Activated B cell treated with CpG ODN at 0.5 μM for 24 hours (primary cell): ENCODE data around the gene COL25A1. TPM values are rescaled to one million over a fixed set of nuclear protein-coding genes. Genes with fewer than 3 reads are reported as not detected.

Experiments
- ATAC-seq: fragments of 200-7000 bp; cut with Tn5 transposase; one replicate; pipeline ENCODE4 v1.10.0; 2021; ENCODE audit warnings: low read depth, mild to moderate bottlenecking, moderate library complexity
- CTCF ChIA-PET: fragments of 350-600 bp; sonication (Branson Sonifier 250); formaldehyde crosslinking; loops from one replicate; lab custom pipeline; 2021; ENCODE audit warnings: antibody characterized with exemption; lab: Charles Lee
- POLR2A ChIA-PET: fragments of 350-600 bp; sonication (Branson Sonifier 250); formaldehyde crosslinking; loops from one replicate; lab custom pipeline; 2021; ENCODE audit warnings: antibody characterized with exemption; lab: Charles Lee
- DNase-seq: peaks from one replicate; pipeline ENCODE4 v3.0.0; 2022
- H3K27ac Mint-ChIP-seq: one replicate; pipeline ENCODE4 v1.8.0; 2020; ENCODE audit warnings: mixed read lengths
- H3K27me3 Mint-ChIP-seq: one replicate; pipeline ENCODE4 v1.8.0; 2021; ENCODE audit warnings: mixed read lengths
- H3K36me3 Mint-ChIP-seq: one replicate; pipeline ENCODE4 v1.8.0; 2021; ENCODE audit warnings: low read depth, mixed read lengths
- H3K4me1 Mint-ChIP-seq: one replicate; pipeline ENCODE4 v1.8.0; 2021; ENCODE audit warnings: mixed read lengths
- H3K4me3 Mint-ChIP-seq: one replicate; pipeline ENCODE4 v1.8.0; 2020; ENCODE audit warnings: mild to moderate bottlenecking, mixed read lengths
- H3K9me3 Mint-ChIP-seq: one replicate; pipeline ENCODE4 v1.8.0; 2020; ENCODE audit warnings: mixed read lengths
- intact Hi-C: fragments of 100-400 bp; cut with micrococcal nuclease; formaldehyde crosslinking; loops from one replicate; pipeline ENCODE4 v1.15.1; 2024
- total RNA-seq: library from RNA; stranded (reverse); gene quantifications from 2 replicates; pipeline ENCODE4 v1.2.3, GENCODE V29; 2022
- TF ChIP-seq, protein P1 (sequence below): fragments of 200-600 bp; IDR thresholded peaks from one replicate; pipeline ENCODE4 v1.8.0; 2022; ENCODE audit warnings: antibody characterized with exemption, mild to moderate bottlenecking

The COL25A1 gene
- total RNA-seq, 1 donor from 2014 or later: not detected

GRCh38 chr4:109185951-109186350 is 116.5 kb downstream of the COL25A1 start:
- Mint-ChIP-seq H3K9me3 (peaks cover 2% of the 10 kb centered on the region), H3K4me3 (no peak overlapping the region), H3K36me3 (no peaks in the 10 kb centered on the region), H3K27ac (no peak overlapping the region), H3K27me3 (no peaks in the 10 kb centered on the region), H3K4me1 (no peaks in the 10 kb centered on the region)
- CTCF ChIA-PET: no interaction called here
- DNase-seq (no peak), ATAC-seq (no peak)
- TF ChIP-seq, protein P1, sequence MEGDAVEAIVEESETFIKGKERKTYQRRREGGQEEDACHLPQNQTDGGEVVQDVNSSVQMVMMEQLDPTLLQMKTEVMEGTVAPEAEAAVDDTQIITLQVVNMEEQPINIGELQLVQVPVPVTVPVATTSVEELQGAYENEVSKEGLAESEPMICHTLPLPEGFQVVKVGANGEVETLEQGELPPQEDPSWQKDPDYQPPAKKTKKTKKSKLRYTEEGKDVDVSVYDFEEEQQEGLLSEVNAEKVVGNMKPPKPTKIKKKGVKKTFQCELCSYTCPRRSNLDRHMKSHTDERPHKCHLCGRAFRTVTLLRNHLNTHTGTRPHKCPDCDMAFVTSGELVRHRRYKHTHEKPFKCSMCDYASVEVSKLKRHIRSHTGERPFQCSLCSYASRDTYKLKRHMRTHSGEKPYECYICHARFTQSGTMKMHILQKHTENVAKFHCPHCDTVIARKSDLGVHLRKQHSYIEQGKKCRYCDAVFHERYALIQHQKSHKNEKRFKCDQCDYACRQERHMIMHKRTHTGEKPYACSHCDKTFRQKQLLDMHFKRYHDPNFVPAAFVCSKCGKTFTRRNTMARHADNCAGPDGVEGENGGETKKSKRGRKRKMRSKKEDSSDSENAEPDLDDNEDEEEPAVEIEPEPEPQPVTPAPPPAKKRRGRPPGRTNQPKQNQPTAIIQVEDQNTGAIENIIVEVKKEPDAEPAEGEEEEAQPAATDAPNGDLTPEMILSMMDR: no peak
- intact Hi-C loops: no loop called here
- POLR2A ChIA-PET: no interaction called here

- ChIA-PET POLR2A (no interaction called here), CTCF (no interaction called here)
- Mint-ChIP-seq H3K4me3 (no peak overlapping the region), H3K36me3 (no peaks in the 10 kb centered on the region), H3K27me3 (no peaks in the 10 kb centered on the region), H3K9me3 (peaks cover 2% of the 10 kb centered on the region), H3K4me1 (no peaks in the 10 kb centered on the region), H3K27ac (no peak overlapping the region)
- ATAC-seq: no peak
- TF ChIP-seq, protein P1: no peak
- DNase-seq: no peak
- intact Hi-C loops: no loop called here
Measured at GRCh38 chr4:109185548-109185947, 116.9 kb downstream of the COL25A1 start.

DNA sequence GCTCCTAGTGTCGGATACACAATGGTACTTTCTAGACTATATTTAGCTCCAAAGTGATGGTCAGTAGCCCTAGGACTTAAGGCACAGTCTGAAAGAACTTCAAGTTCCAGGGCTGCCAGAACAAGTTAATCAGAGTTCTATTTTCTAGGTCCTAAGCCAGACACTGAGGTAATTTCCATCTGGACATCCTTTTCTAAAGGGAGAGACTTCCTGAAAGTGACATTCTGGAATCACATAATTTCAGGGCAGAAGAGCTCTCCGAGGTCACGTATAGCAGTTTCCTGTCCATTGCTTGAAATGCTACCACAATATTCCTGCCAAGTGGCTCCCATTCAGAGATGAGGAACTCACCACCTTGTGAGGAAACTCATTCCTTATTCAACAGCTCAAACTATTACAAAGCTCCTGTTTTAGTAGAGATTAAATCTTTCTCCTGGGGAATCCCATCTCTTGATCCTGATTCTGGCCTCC is 117.9 kb downstream of the COL25A1 start:
- intact Hi-C loops: no loop called here
- ATAC-seq (no peak), DNase-seq (no peak)
- H3K9me3 Mint-ChIP-seq: peaks cover 2% of the 10 kb centered on the region
- CTCF ChIA-PET: no interaction called here
- TF ChIP-seq, protein P1: no peak
- POLR2A ChIA-PET: no interaction called here
- H3K4me1 Mint-ChIP-seq: no peaks in the 10 kb centered on the region
- H3K27me3 Mint-ChIP-seq: no peaks in the 10 kb centered on the region
- no peak overlapping the region for H3K4me3 Mint-ChIP-seq
- no peaks in the 10 kb centered on the region for H3K36me3 Mint-ChIP-seq
- no peak overlapping the region for H3K27ac Mint-ChIP-seq

DNA sequence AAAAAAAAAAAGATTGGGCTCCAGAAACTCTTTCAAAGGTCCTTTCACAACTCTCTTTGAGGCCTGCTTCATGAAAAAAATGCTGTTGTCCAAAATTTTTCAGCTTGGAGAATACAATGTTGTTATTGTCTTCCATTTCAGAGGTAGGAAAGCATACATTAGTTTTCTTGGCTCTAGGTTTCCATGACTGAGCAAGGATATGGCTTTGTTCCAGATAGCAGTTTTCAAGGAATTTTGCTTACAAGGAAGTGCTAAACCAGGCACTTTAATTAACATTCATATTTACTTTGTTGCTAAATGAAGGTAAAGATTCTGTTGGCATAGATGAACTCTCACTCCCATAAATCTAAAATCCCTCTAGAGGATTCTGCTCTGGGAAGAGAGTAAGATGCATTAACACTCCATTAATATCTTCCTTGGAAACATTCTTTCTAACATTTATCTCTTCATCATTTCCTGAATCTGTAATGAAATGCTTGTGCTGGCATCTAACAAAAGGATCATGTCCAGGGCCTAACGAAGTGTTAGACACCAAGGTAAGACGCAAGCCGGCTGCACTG is 118.4 kb downstream of the COL25A1 start:
- peaks cover 2% of the 10 kb centered on the region for H3K9me3 Mint-ChIP-seq
- intact Hi-C loops: no loop called here
- H3K4me3 Mint-ChIP-seq: no peak overlapping the region
- no peak overlapping the region for H3K27ac Mint-ChIP-seq
- H3K27me3 Mint-ChIP-seq: no peaks in the 10 kb centered on the region
- DNase-seq (no peak), ATAC-seq (no peak)
- CTCF ChIA-PET: no interaction called here
- POLR2A ChIA-PET: no interaction called here
- H3K4me1 Mint-ChIP-seq: no peaks in the 10 kb centered on the region
- H3K36me3 Mint-ChIP-seq: no peaks in the 10 kb centered on the region
- TF ChIP-seq, protein P1: no peak

DNA sequence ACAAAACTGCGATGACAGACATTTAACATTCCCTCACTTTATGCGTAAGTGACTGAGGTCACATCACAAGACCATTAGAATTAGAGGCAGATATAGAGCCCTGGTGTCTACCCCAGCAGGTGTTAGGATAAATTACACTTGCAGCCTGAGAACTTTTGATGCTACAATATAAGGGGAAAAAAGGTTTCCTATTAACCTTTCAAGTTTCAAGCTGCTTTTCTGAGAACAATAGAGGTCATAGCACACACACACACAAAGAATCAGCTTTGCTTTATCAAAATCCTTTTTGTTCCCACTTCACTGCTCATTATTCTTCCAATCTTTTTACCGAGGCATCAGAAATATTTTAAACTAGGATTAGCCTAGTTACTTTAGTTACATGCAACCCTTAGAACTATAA is 119.8 kb downstream of the COL25A1 start:
- Mint-ChIP-seq H3K36me3 (no peaks in the 10 kb centered on the region), H3K4me1 (no peaks in the 10 kb centered on the region), H3K27me3 (no peaks in the 10 kb centered on the region), H3K4me3 (no peak overlapping the region), H3K27ac (no peak overlapping the region), H3K9me3 (peaks cover 2% of the 10 kb centered on the region)
- TF ChIP-seq, protein P1: no peak
- CTCF ChIA-PET: no interaction called here
- DNase-seq (no peak), ATAC-seq (no peak)
- intact Hi-C loops: no loop called here
- POLR2A ChIA-PET: no interaction called here
